ENCODE measurements around the gene ARID3B.

The ARID3B gene

GRCh38 chr15:74633781-74634180, 92.8 kb downstream of the ARID3B start:
- no peak for DNase-seq (ENCODE audit: low read depth in 4 of 4, low spot score in 1 of 4)

- peak; percentile 38 to 56 (median 54) for DNase-seq (ENCODE audit: low read depth in 4 of 4, low spot score in 1 of 4)
Measured at GRCh38 chr15:74635228-74635627, 94.2 kb downstream of the ARID3B start.

- DNase-seq (ENCODE audit: low read depth in 4 of 4, low spot score in 1 of 4): no peak
Measured at GRCh38 chr15:74636984-74637383, 96.0 kb downstream of the ARID3B start.

- no peak for DNase-seq (ENCODE audit: low read depth in 4 of 4, low spot score in 1 of 4)
Measured at GRCh38 chr15:74641151-74641550, 100.1 kb downstream of the ARID3B start.

- no peak for DNase-seq (ENCODE audit: low read depth in 4 of 4, low spot score in 1 of 4)
Measured at GRCh38 chr15:74642348-74642733, 101.3 kb downstream of the ARID3B start.

- DNase-seq (ENCODE audit: low read depth in 4 of 4, low spot score in 1 of 4): no peak
Measured at GRCh38 chr15:74642734-74643664, 102.0 kb downstream of the ARID3B start.

GRCh38 chr15:74643665-74644204, 102.7 kb downstream of the ARID3B start:
- DNase-seq (ENCODE audit: low read depth in 4 of 4, low spot score in 1 of 4): no peak

- DNase-seq (ENCODE audit: low read depth in 4 of 4, low spot score in 1 of 4): no peak
Measured at GRCh38 chr15:74646480-74646879, 105.5 kb downstream of the ARID3B start.
